CD4-positive, alpha-beta T cell (primary cell): Measurements from ENCODE around the gene MICAL3. TPM values are rescaled to one million over a fixed set of nuclear protein-coding genes. Genes with fewer than 3 reads are reported as not detected.

ENCODE experiments used
- ATAC-seq: fragments of 200-7000 bp; cut with Tn5 transposase; one replicate; pipeline ENCODE4 v1.10.0; 2022; ENCODE audit warnings: mild to moderate bottlenecking; ENCODE audit not compliant: poor library complexity
- CTCF ChIA-PET: fragments of 350-600 bp; sonication (Branson Sonifier 250); formaldehyde crosslinking; loops from one replicate; lab custom pipeline; 2021; ENCODE audit warnings: antibody characterized with exemption, inconsistent platforms; lab: Charles Lee
- POLR2A ChIA-PET: fragments of 350-600 bp; sonication (Branson Sonifier 250); formaldehyde crosslinking; loops from one replicate; lab custom pipeline; 2021; ENCODE audit warnings: antibody characterized with exemption, inconsistent platforms; lab: Charles Lee
- DNase-seq, 14 experiments: peaks; one replicate each; pipeline ENCODE4 v3.0.0-alpha.2; 2013 to 2020; ENCODE audit warnings: mixed read lengths in 2 of 14
- H3K27ac ChIP-seq, 2 donors: one replicate each; pipeline versions ENCODE4 v1.5.1 to v1.7.0; 2013; ENCODE audit warnings: low read length in 2 of 2, low read depth in 1 of 2, mild to moderate bottlenecking in 1 of 2
- H3K27me3 ChIP-seq, 2 experiments: 1 replicate in 1 of 2; 2 replicates in 1 of 2; pipeline versions ENCODE4 v1.6.1 to v1.7.0; 2013; ENCODE audit warnings: low read length in 2 of 2, control low read depth in 1 of 2, mild to moderate bottlenecking in 1 of 2, moderate library complexity in 1 of 2; ENCODE audit not compliant: insufficient read depth in 2 of 2, control insufficient read depth in 1 of 2
- H3K36me3 ChIP-seq: one replicate; pipeline ENCODE4 v1.6.1; 2013; ENCODE audit warnings: low read length, control low read depth; ENCODE audit not compliant: insufficient read depth
- H3K4me1 ChIP-seq: one replicate; pipeline ENCODE4 v1.6.1; 2013; ENCODE audit warnings: low read length, control low read depth; ENCODE audit not compliant: insufficient read depth
- H3K4me3 ChIP-seq: one replicate; pipeline ENCODE4 v1.5.1; 2013; ENCODE audit warnings: mild to moderate bottlenecking, low read length, moderate library complexity
- H3K9me3 ChIP-seq, 2 experiments: 1 replicate in 1 of 2; 2 replicates in 1 of 2; pipeline versions ENCODE4 v1.6.1 to v1.7.0; 2013; ENCODE audit warnings: low read length in 2 of 2, mild to moderate bottlenecking in 2 of 2, control low read depth in 1 of 2, moderate library complexity in 1 of 2; ENCODE audit not compliant: control insufficient read depth in 1 of 2, insufficient read depth in 1 of 2
- H3K27ac Mint-ChIP-seq: one replicate; pipeline ENCODE4 v1.8.0; 2020; ENCODE audit warnings: mixed read lengths
- H3K27me3 Mint-ChIP-seq: one replicate; pipeline ENCODE4 v1.8.0; 2021; ENCODE audit warnings: mixed read lengths
- H3K36me3 Mint-ChIP-seq: one replicate; pipeline ENCODE4 v1.8.0; 2021; ENCODE audit warnings: low read depth, mixed read lengths
- H3K4me1 Mint-ChIP-seq: one replicate; pipeline ENCODE4 v1.8.0; 2021; ENCODE audit warnings: low read depth, mixed read lengths
- H3K4me3 Mint-ChIP-seq: one replicate; pipeline ENCODE4 v1.8.0; 2020; ENCODE audit warnings: mild to moderate bottlenecking, mixed read lengths
- H3K9me3 Mint-ChIP-seq: one replicate; pipeline ENCODE4 v1.8.0; 2020; ENCODE audit warnings: mixed read lengths
- CTCF ChIP-seq: fragments of 200-600 bp; IDR thresholded peaks from one replicate; pipeline ENCODE4 v1.8.0; 2022; ENCODE audit warnings: antibody characterized with exemption, mild to moderate bottlenecking
- intact Hi-C, 2 experiments: fragments of 100-400 bp; cut with DNase I in 1 of 2; cut with micrococcal nuclease in 1 of 2; formaldehyde crosslinking; loops; one replicate each; pipeline versions ENCODE4 v1.15.1 to v1.9.0; 2023 to 2025; cut with DNase I, micrococcal nuclease
- total RNA-seq, 174 experiments: library from RNA in 2 of 174; stranded (reverse) in 2 of 174; gene quantifications; one replicate each; pipeline ENCODE4 v1.2.3 and lab custom pipeline; 2021 to 2026

The MICAL3 gene
- total RNA-seq, 2 experiments from 2014 or later: 9.4 to 9.9 TPM

GRCh38 chr22:17838180-17838865, 186.0 kb downstream of the MICAL3 start:
- no peaks in the 10 kb centered on the region for H3K27me3 Mint-ChIP-seq

GRCh38 chr22:17836992-17837742, 187.2 kb downstream of the MICAL3 start:
- no peak overlapping the region for H3K4me3 Mint-ChIP-seq
- Histone ChIP-seq H3K4me3 (no peak overlapping the region), H3K9me3 (no peaks in the 10 kb centered on the region), H3K4me1 (peaks cover 12% of the 10 kb centered on the region), H3K27ac (no peak overlapping the region), H3K27me3 (no peaks in the 10 kb centered on the region), H3K36me3 (peaks cover 3% of the 10 kb centered on the region)
- CTCF ChIA-PET: no interaction called here
- H3K27me3 Mint-ChIP-seq: no peaks in the 10 kb centered on the region
- H3K36me3 Mint-ChIP-seq: no peaks in the 10 kb centered on the region
- no peaks in the 10 kb centered on the region for H3K4me1 Mint-ChIP-seq
- H3K9me3 Mint-ChIP-seq: no peaks in the 10 kb centered on the region
- POLR2A ChIA-PET: no interaction called here
- DNase-seq (no peak), ATAC-seq (no peak)
- intact Hi-C loops: no loop called here
- TF ChIP-seq CTCF: no peak
- H3K27ac Mint-ChIP-seq: no peak overlapping the region

More at GRCh38 chr22:17838180-17838865, 186.0 kb downstream of the MICAL3 start:
- POLR2A ChIA-PET: no interaction called here
- Histone ChIP-seq H3K4me1 (peaks cover 18% of the 10 kb centered on the region), H3K9me3 (no peaks in the 10 kb centered on the region), H3K36me3 (peaks cover 3% of the 10 kb centered on the region), H3K27ac (no peak overlapping the region), H3K27me3 (no peaks in the 10 kb centered on the region), H3K4me3 (no peak overlapping the region)
- H3K36me3 Mint-ChIP-seq: no peaks in the 10 kb centered on the region
- no peak for ATAC-seq
- CTCF ChIA-PET: interaction anchor here (0.8 kb wide), 1 partner anchor 237 kb away, joined by 3 read pairs; no protein-coding TSS in a partner anchor
- no peak for TF ChIP-seq CTCF
- DNase-seq: no peak
- H3K4me3 Mint-ChIP-seq: no peak overlapping the region
- intact Hi-C loops: no loop called here
- H3K4me1 Mint-ChIP-seq: no peaks in the 10 kb centered on the region
- H3K27ac Mint-ChIP-seq: no peak overlapping the region
- no peaks in the 10 kb centered on the region for H3K9me3 Mint-ChIP-seq

- CTCF ChIA-PET: interaction anchor here (1.1 kb wide), 1 partner anchor 241 kb away, joined by 3 read pairs; no protein-coding TSS in a partner anchor
- Mint-ChIP-seq H3K27me3 (no peaks in the 10 kb centered on the region), H3K4me1 (no peaks in the 10 kb centered on the region), H3K27ac (no peak overlapping the region), H3K4me3 (no peak overlapping the region), H3K9me3 (no peaks in the 10 kb centered on the region), H3K36me3 (peaks cover under 1% of the 10 kb centered on the region)
- Histone ChIP-seq H3K36me3 (peaks cover 3% of the 10 kb centered on the region), H3K9me3 (no peaks in the 10 kb centered on the region), H3K4me3 (no peak overlapping the region), H3K27me3 (no peaks in the 10 kb centered on the region), H3K27ac (no peak overlapping the region), H3K4me1 (peaks cover under 1% of the 10 kb centered on the region)
- intact Hi-C loops: no loop called here
- ATAC-seq (no peak), DNase-seq (no peak)
- no peak for TF ChIP-seq CTCF
- POLR2A ChIA-PET: interaction anchor here (0.6 kb wide), 1 partner anchor 189 kb away, joined by 3 read pairs; the partner anchor contains the start of gene MICAL3
Measured at GRCh38 chr22:17835256-17835655, 189.1 kb downstream of the MICAL3 start.
